Liver (tissue), 9 donors: Measurements from ENCODE around the gene CDCA4. TPM values are rescaled to one million over a fixed set of nuclear protein-coding genes. Genes with fewer than 3 reads are reported as not detected.

Source experiments
- DNase-seq: peaks from one replicate; pipeline ENCODE4 v3.0.0-alpha.2; 2017; ENCODE audit warnings: low spot score
- H3K27ac ChIP-seq, 2 donors: one replicate each; pipeline ENCODE4 v1.7.0; 2013; ENCODE audit warnings: inconsistent platforms in 2 of 2, low read length in 2 of 2, control low read depth in 1 of 2, low read depth in 1 of 2, mild to moderate bottlenecking in 1 of 2
- H3K27me3 ChIP-seq, 4 donors: one replicate each; pipeline versions ENCODE4 v1.6.1 to v1.7.0; 2013; ENCODE audit warnings: low read length in 3 of 4, inconsistent platforms in 1 of 4, mild to moderate bottlenecking in 1 of 4, moderate library complexity in 1 of 4; ENCODE audit not compliant: control insufficient read depth in 4 of 4, insufficient read depth in 4 of 4
- H3K36me3 ChIP-seq, 4 donors: one replicate each; pipeline versions ENCODE4 v1.6.1 to v1.7.0; 2013; ENCODE audit warnings: low read length in 3 of 4, mild to moderate bottlenecking in 3 of 4, low read depth in 1 of 4, moderate library complexity in 1 of 4; ENCODE audit not compliant: control insufficient read depth in 4 of 4, insufficient read depth in 3 of 4
- H3K4me1 ChIP-seq, 4 donors: one replicate each; pipeline versions ENCODE4 v1.6.1 to v1.7.0; 2013; ENCODE audit warnings: low read length in 3 of 4, mild to moderate bottlenecking in 3 of 4, moderate library complexity in 1 of 4; ENCODE audit not compliant: control insufficient read depth in 4 of 4, insufficient read depth in 4 of 4
- H3K4me3 ChIP-seq, 3 donors: one replicate each; pipeline versions ENCODE4 v1.6.1 to v1.7.0; 2013; ENCODE audit warnings: low read length in 3 of 3, control low read depth in 1 of 3, low read depth in 1 of 3, mild to moderate bottlenecking in 1 of 3
- H3K9ac ChIP-seq, 2 donors: one replicate each; pipeline ENCODE4 v1.7.0; 2013; ENCODE audit warnings: low read length in 2 of 2, mild to moderate bottlenecking in 2 of 2, moderate library complexity in 2 of 2, control low read depth in 1 of 2, low read depth in 1 of 2
- H3K9me3 ChIP-seq, 4 donors: one replicate each; pipeline versions ENCODE4 v1.6.1 to v1.7.0; 2013; ENCODE audit warnings: low read length in 3 of 4; ENCODE audit not compliant: control insufficient read depth in 4 of 4
- ATF3 ChIP-seq: IDR thresholded peaks from 2 replicates; pipeline ENCODE4 v1.6.1; 2016; ENCODE audit warnings: antibody characterized with exemption
- CTCF ChIP-seq: fragments of 150-350 bp; IDR thresholded peaks from 2 replicates; pipeline ENCODE4 v1.5.1; 2017; ENCODE audit warnings: improper control_type of control experiment, low read depth, low read length; ENCODE audit not compliant: missing input control
- EGR1 ChIP-seq, 2 donors: IDR thresholded peaks; 2 replicates each; pipeline ENCODE4 v1.6.1; 2016 to 2018; ENCODE audit warnings: antibody characterized with exemption in 2 of 2, low read depth in 2 of 2
- FOXA1 ChIP-seq: IDR thresholded peaks from 2 replicates; pipeline ENCODE4 v1.6.1; 2016; ENCODE audit warnings: antibody characterized with exemption
- FOXA2 ChIP-seq: IDR thresholded peaks from 2 replicates; pipeline ENCODE4 v1.6.1; 2016; ENCODE audit warnings: antibody characterized with exemption
- GABPA ChIP-seq, 2 donors: IDR thresholded peaks in 1 of 2; conservative IDR thresholded peaks in 1 of 2; 2 replicates each; pipeline ENCODE4 v1.6.1; 2016; ENCODE audit warnings: antibody characterized with exemption in 2 of 2, mild to moderate bottlenecking in 1 of 2, moderate library complexity in 1 of 2
- HNF4A ChIP-seq, 2 donors: conservative IDR thresholded peaks; 2 replicates each; pipeline ENCODE4 v1.6.1; 2016; ENCODE audit warnings: antibody characterized with exemption in 2 of 2, mild to moderate bottlenecking in 2 of 2
- HNF4G ChIP-seq: IDR thresholded peaks from 2 replicates; pipeline ENCODE4 v1.6.1; 2016; ENCODE audit warnings: antibody characterized with exemption
- JUND ChIP-seq, 2 donors: IDR thresholded peaks; 2 replicates each; pipeline ENCODE4 v1.6.1; 2016; ENCODE audit warnings: antibody characterized with exemption in 2 of 2
- MAX ChIP-seq: IDR thresholded peaks from 2 replicates; pipeline ENCODE4 v1.6.1; 2016; ENCODE audit warnings: antibody characterized with exemption
- NR2F2 ChIP-seq: IDR thresholded peaks from 2 replicates; pipeline ENCODE4 v1.6.1; 2016; ENCODE audit warnings: antibody characterized with exemption
- RAD21 ChIP-seq, 2 donors: IDR thresholded peaks; 2 replicates each; pipeline ENCODE4 v1.6.1; 2016; ENCODE audit warnings: antibody characterized with exemption in 2 of 2, mild to moderate bottlenecking in 2 of 2
- RXRA ChIP-seq, 2 donors: IDR thresholded peaks; 2 replicates each; pipeline ENCODE4 v1.6.1; 2017 to 2018; ENCODE audit warnings: antibody characterized with exemption in 2 of 2, mild to moderate bottlenecking in 1 of 2
- SP1 ChIP-seq: IDR thresholded peaks from 2 replicates; pipeline ENCODE4 v1.6.1; 2018; ENCODE audit warnings: antibody characterized with exemption, mild to moderate bottlenecking
- TAF1 ChIP-seq: conservative IDR thresholded peaks from 2 replicates; pipeline ENCODE4 v1.6.1; 2016; ENCODE audit warnings: antibody characterized with exemption, mild to moderate bottlenecking
- YY1 ChIP-seq: IDR thresholded peaks from 2 replicates; pipeline ENCODE4 v1.6.1; 2016; ENCODE audit warnings: antibody characterized with exemption, mild to moderate bottlenecking
- WGBS: extraction: QIAGEN DNeasy Blood & Tissue Kit; methylation state at CpG from one replicate; pipeline ENCODE4 v1.1.7; 2013; 5-methylcytosine and 5-hydroxymethylcytosine counted together
- polyA plus RNA-seq, 2 donors: library from polyadenylated mRNA; stranded (reverse) in 1 of 2; unstranded in 1 of 2; fragments of 200-250 nt in 1 of 2; fragments of >200 nt in 1 of 2; fragmentation: Nextera tagmentation in 1 of 2; extraction: Ambion mirVana in 1 of 2; gene quantifications; one replicate each; pipeline versions ENCODE4 v1.2.1 to v1.2.3, GENCODE V29; 2013 to 2015
- total RNA-seq, 2 donors: library from RNA; depleted of rRNA; stranded (reverse); fragments of >200 nt; gene quantifications; one replicate each; pipeline ENCODE4 v1.2.3, GENCODE V29; 2014
- TF ChIP-seq, protein P1 (sequence below): IDR thresholded peaks from 2 replicates; pipeline ENCODE4 v1.6.1; 2016; ENCODE audit warnings: antibody characterized with exemption, mild to moderate bottlenecking
- TF ChIP-seq, protein P2 (sequence below): IDR thresholded peaks from 2 replicates; pipeline ENCODE4 v1.6.1; 2016; ENCODE audit warnings: antibody characterized with exemption
- donor health status: healthy.
- donor health status: healthy.
- donor health status: healthy.
- donor health status: healthy.
- donor health status: healthy.

Gene CDCA4
- total and polyA plus RNA-seq, 4 donors: 1.2 to 34.5 (median 2.7) TPM

DNA sequence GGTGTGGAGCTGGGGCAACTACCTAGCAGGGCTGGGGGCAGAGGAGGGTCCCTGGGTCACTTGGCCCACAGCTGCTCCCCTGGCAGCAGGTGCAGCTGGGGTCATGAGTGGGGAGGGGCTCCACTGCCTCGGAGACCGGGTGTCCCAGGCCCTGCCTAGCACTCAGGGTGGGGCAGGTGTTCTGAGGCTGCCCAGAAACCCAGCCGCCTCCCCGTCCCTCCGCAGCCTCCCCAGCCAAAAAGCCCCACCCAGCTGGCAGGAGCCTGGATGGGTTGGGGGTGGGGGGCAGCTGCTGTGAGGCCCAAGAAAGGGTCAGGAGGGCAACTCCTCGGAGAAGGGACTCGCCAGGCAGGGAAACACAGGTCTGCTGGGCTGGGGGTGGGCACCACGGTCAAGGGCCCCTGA is 53.9 kb downstream of the CDCA4 start:
- Histone ChIP-seq H3K4me3 (no peak overlapping the region), H3K9ac (no peak overlapping the region), H3K27ac (no peak overlapping the region), H3K4me1 (peaks cover 0 to 4% (median under 1%) of the 10 kb centered on the region in 4 donors), H3K27me3 (peaks cover 0 to 3% (median under 1%) of the 10 kb centered on the region in 4 donors), H3K9me3 (no peaks in the 10 kb centered on the region), H3K36me3 (no peaks in the 10 kb centered on the region)
- no peak for DNase-seq
- TF ChIP-seq HNF4A (conservative IDR thresholded peaks at IDR 0.05) (no peak), JUND (IDR thresholded peaks at IDR 0.05) (no peak), FOXA2 (no peak), RAD21 (IDR thresholded peaks at IDR 0.05) (no peak), TAF1 (no peak), HNF4G (no peak), YY1 (no peak), GABPA (IDR thresholded peaks at IDR 0.05 in 1 of 2, conservative IDR thresholded peaks at IDR 0.05 in 1 of 2) (no peak), FOXA1 (no peak), EGR1 (IDR thresholded peaks at IDR 0.05; ENCODE audit: low read depth in 2 of 2) (no peak), ATF3 (no peak), SP1 (no peak)
- TF ChIP-seq, protein P1, sequence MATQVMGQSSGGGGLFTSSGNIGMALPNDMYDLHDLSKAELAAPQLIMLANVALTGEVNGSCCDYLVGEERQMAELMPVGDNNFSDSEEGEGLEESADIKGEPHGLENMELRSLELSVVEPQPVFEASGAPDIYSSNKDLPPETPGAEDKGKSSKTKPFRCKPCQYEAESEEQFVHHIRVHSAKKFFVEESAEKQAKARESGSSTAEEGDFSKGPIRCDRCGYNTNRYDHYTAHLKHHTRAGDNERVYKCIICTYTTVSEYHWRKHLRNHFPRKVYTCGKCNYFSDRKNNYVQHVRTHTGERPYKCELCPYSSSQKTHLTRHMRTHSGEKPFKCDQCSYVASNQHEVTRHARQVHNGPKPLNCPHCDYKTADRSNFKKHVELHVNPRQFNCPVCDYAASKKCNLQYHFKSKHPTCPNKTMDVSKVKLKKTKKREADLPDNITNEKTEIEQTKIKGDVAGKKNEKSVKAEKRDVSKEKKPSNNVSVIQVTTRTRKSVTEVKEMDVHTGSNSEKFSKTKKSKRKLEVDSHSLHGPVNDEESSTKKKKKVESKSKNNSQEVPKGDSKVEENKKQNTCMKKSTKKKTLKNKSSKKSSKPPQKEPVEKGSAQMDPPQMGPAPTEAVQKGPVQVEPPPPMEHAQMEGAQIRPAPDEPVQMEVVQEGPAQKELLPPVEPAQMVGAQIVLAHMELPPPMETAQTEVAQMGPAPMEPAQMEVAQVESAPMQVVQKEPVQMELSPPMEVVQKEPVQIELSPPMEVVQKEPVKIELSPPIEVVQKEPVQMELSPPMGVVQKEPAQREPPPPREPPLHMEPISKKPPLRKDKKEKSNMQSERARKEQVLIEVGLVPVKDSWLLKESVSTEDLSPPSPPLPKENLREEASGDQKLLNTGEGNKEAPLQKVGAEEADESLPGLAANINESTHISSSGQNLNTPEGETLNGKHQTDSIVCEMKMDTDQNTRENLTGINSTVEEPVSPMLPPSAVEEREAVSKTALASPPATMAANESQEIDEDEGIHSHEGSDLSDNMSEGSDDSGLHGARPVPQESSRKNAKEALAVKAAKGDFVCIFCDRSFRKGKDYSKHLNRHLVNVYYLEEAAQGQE: no peak
- 39% methylated on average over 8 of the region's 8 CpGs for WGBS

- no peak for DNase-seq
- peaks cover 0 to 3% (median under 1%) of the 10 kb centered on the region in 4 donors for H3K27me3 ChIP-seq
- H3K9me3 ChIP-seq: no peaks in the 10 kb centered on the region
- peaks cover 0 to 4% (median under 1%) of the 10 kb centered on the region in 4 donors for H3K4me1 ChIP-seq
- H3K4me3 ChIP-seq: no peak overlapping the region
- no peak for TF ChIP-seq HNF4A (conservative IDR thresholded peaks at IDR 0.05)
- TF ChIP-seq TAF1: no peak
- TF ChIP-seq EGR1 (IDR thresholded peaks at IDR 0.05; ENCODE audit: low read depth in 2 of 2): no peak
- no peak for TF ChIP-seq YY1
- no peak for TF ChIP-seq MAX
- no peak for TF ChIP-seq HNF4G
- TF ChIP-seq GABPA (IDR thresholded peaks at IDR 0.05 in 1 of 2, conservative IDR thresholded peaks at IDR 0.05 in 1 of 2): no peak
- TF ChIP-seq RXRA (IDR thresholded peaks at IDR 0.05): no peak
- no peak for TF ChIP-seq CTCF
- TF ChIP-seq FOXA2: no peak
- no peak for TF ChIP-seq SP1
- TF ChIP-seq, protein P2, sequence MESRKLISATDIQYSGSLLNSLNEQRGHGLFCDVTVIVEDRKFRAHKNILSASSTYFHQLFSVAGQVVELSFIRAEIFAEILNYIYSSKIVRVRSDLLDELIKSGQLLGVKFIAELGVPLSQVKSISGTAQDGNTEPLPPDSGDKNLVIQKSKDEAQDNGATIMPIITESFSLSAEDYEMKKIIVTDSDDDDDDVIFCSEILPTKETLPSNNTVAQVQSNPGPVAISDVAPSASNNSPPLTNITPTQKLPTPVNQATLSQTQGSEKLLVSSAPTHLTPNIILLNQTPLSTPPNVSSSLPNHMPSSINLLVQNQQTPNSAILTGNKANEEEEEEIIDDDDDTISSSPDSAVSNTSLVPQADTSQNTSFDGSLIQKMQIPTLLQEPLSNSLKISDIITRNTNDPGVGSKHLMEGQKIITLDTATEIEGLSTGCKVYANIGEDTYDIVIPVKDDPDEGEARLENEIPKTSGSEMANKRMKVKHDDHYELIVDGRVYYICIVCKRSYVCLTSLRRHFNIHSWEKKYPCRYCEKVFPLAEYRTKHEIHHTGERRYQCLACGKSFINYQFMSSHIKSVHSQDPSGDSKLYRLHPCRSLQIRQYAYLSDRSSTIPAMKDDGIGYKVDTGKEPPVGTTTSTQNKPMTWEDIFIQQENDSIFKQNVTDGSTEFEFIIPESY: no peak
- TF ChIP-seq NR2F2: no peak
- no peak for TF ChIP-seq FOXA1
- H3K9ac ChIP-seq: no peak overlapping the region
- 73% methylated on average over 9 of the region's 9 CpGs for WGBS
- H3K27ac ChIP-seq: no peak overlapping the region
- no peaks in the 10 kb centered on the region for H3K36me3 ChIP-seq
Observed at GRCh38 chr14:104966261-104966865, 54.5 kb downstream of the CDCA4 start.
